HCT116 (cell line): ENCODE results near the gene RANBP1.

Experiments
- EGR1 ChIP-seq: IDR thresholded peaks from 2 replicates; pipeline ENCODE4 v1.6.1; 2012; ENCODE audit warnings: low read depth
- EZH2 ChIP-seq: fragments of 200-600 bp; sonication (generic); IDR thresholded peaks from 2 replicates; pipeline ENCODE4 v1.6.1; 2017; ENCODE audit warnings: antibody characterized with exemption, mixed run types
- EZH2phosphoT487 ChIP-seq: fragments of 200-600 bp; IDR thresholded peaks from 2 replicates; pipeline ENCODE4 v1.6.1; 2018; ENCODE audit warnings: antibody characterized with exemption, borderline replicate concordance
- MAX ChIP-seq: IDR thresholded peaks from 2 replicates; pipeline ENCODE4 v1.6.1; 2012
- POLR2A ChIP-seq: IDR thresholded peaks from 2 replicates; pipeline ENCODE4 v1.7.0; 2011; ENCODE audit warnings: borderline replicate concordance; ENCODE audit not compliant: insufficient read depth, insufficient read length; ENCODE audit errors: extremely low read depth
- POLR2AphosphoS5 ChIP-seq: IDR thresholded peaks from 2 replicates; pipeline ENCODE4 v1.6.1; 2011; ENCODE audit warnings: mild to moderate bottlenecking, low read depth, low read length, moderate library complexity
- SIN3A ChIP-seq: IDR thresholded peaks from 2 replicates; pipeline ENCODE4 v1.6.1; 2012; ENCODE audit warnings: low read depth
- SP1 ChIP-seq: IDR thresholded peaks from 2 replicates; pipeline ENCODE4 v1.6.1; 2012; ENCODE audit warnings: low read depth
- TCF7L2 ChIP-seq: IDR thresholded peaks from 2 replicates; pipeline ENCODE4 v1.7.0; 2011; ENCODE audit warnings: borderline replicate concordance, inconsistent platforms; ENCODE audit not compliant: insufficient read depth, insufficient read length; ENCODE audit errors: extremely low read depth
- YY1 ChIP-seq: IDR thresholded peaks from 2 replicates; pipeline ENCODE4 v1.6.1; 2011; ENCODE audit warnings: low read length, low read depth, moderate library complexity, mild to moderate bottlenecking; ENCODE audit not compliant: insufficient replicate concordance; ENCODE audit errors: extremely low read depth
- ZFX ChIP-seq: fragments of 450-650 bp; IDR thresholded peaks from 2 replicates; pipeline ENCODE4 v1.6.1; 2017
- ZNF274 ChIP-seq: fragments of 200-500 bp; sonication (Bioruptor generic); IDR thresholded peaks from 2 replicates; pipeline ENCODE4 v1.6.1; 2014; ENCODE audit warnings: mild to moderate bottlenecking, low read depth, low read length, inconsistent platforms
- TF ChIP-seq, protein P1 (sequence below), 3 experiments: fragments of 200-600 bp in 1 of 3; sonication (generic) in 1 of 3; IDR thresholded peaks in 2 of 3; conservative IDR thresholded peaks in 1 of 3; 2 replicates each; pipeline ENCODE4 v1.5.1; 2012 to 2017; ENCODE audit warnings: low read depth in 2 of 3, low read length in 2 of 3, antibody characterized with exemption in 1 of 3, borderline replicate concordance in 1 of 3, control low read depth in 1 of 3, mild to moderate bottlenecking in 1 of 3, mixed read lengths in 1 of 3, mixed run types in 1 of 3, moderate library complexity in 1 of 3; ENCODE audit not compliant: insufficient read depth in 1 of 3
- TF ChIP-seq, protein P2 (sequence below): IDR thresholded peaks from 2 replicates; pipeline ENCODE4 v1.6.1; 2012; ENCODE audit warnings: low read depth

DNA sequence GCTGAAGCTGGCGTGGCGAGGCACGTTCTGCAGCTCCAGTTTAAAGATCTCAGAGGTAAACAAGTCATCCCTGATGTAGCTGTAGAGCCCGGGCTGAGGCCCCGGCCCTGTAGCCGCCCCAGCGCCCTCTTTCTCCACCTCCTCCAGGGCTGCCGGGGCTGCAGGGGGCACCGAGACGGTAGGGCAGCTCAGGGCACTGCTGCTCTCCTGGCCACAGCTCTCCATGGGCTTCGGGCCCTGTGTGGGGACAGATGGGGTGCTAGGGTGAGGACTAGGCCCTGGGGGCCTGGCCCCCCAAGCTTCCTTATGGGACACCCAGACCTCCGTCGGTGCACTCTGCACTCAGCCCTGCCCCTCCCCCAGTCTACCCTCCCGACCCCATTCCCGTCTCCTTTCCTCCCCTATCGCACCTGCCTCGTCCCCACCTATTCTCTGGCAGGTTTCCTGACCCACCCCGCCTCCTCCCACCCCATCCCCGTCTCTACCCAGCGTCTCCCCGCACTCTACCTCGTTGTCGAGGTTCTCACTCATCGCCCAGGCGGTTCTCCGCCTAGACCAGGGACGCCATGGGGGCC, 559 bp downstream of the RANBP1 start:
- TF ChIP-seq EZH2 (no peak), SIN3A (no peak), YY1 (no peak), POLR2A (no peak), EZH2phosphoT487 (no peak), POLR2AphosphoS5 (no peak), TCF7L2 (no peak), ZFX (no peak), SP1 (no peak), ZNF274 (no peak), MAX (no peak), EGR1 (no peak)
- TF ChIP-seq, protein P1, sequence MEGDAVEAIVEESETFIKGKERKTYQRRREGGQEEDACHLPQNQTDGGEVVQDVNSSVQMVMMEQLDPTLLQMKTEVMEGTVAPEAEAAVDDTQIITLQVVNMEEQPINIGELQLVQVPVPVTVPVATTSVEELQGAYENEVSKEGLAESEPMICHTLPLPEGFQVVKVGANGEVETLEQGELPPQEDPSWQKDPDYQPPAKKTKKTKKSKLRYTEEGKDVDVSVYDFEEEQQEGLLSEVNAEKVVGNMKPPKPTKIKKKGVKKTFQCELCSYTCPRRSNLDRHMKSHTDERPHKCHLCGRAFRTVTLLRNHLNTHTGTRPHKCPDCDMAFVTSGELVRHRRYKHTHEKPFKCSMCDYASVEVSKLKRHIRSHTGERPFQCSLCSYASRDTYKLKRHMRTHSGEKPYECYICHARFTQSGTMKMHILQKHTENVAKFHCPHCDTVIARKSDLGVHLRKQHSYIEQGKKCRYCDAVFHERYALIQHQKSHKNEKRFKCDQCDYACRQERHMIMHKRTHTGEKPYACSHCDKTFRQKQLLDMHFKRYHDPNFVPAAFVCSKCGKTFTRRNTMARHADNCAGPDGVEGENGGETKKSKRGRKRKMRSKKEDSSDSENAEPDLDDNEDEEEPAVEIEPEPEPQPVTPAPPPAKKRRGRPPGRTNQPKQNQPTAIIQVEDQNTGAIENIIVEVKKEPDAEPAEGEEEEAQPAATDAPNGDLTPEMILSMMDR (IDR thresholded peaks at IDR 0.05 in 2 of 3, conservative IDR thresholded peaks at IDR 0.05 in 1 of 3; ENCODE audit: borderline replicate concordance in 1 of 3, insufficient read depth in 1 of 3, low read depth in 2 of 3, low read length in 2 of 3) = no peak
- TF ChIP-seq, protein P2, sequence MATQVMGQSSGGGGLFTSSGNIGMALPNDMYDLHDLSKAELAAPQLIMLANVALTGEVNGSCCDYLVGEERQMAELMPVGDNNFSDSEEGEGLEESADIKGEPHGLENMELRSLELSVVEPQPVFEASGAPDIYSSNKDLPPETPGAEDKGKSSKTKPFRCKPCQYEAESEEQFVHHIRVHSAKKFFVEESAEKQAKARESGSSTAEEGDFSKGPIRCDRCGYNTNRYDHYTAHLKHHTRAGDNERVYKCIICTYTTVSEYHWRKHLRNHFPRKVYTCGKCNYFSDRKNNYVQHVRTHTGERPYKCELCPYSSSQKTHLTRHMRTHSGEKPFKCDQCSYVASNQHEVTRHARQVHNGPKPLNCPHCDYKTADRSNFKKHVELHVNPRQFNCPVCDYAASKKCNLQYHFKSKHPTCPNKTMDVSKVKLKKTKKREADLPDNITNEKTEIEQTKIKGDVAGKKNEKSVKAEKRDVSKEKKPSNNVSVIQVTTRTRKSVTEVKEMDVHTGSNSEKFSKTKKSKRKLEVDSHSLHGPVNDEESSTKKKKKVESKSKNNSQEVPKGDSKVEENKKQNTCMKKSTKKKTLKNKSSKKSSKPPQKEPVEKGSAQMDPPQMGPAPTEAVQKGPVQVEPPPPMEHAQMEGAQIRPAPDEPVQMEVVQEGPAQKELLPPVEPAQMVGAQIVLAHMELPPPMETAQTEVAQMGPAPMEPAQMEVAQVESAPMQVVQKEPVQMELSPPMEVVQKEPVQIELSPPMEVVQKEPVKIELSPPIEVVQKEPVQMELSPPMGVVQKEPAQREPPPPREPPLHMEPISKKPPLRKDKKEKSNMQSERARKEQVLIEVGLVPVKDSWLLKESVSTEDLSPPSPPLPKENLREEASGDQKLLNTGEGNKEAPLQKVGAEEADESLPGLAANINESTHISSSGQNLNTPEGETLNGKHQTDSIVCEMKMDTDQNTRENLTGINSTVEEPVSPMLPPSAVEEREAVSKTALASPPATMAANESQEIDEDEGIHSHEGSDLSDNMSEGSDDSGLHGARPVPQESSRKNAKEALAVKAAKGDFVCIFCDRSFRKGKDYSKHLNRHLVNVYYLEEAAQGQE = no peak
